Amygdala (tissue), 56 donors: ENCODE data around the gene CHRNG.

Source experiments
- DNase-seq, 56 donors: peaks; one replicate each; lab custom pipeline; 2025; lab: John Stamatoyannopoulos, UW

The CHRNG gene

DNA sequence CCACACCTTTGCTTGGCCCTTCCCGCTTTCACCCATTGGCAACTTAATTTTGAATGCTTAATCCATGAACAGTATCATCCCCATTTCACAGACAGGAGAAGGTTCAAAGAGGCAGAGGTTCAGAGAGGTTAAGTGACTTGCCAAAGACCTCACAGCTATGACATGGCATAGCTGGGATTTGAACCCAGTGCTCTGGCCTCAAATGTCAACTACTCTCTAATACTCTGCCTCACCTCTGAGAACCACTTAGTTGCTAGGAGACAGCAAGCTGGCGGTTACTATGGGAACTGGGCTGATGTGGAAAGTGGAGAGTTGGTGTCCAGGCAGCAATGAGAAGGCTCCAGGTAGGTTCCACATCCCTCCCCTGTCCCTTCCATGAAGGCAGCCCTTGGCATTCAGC is 35.1 kb upstream of the CHRNG start:
- peak in 4 of 56 donors; percentile 4 to 22 (median 10) for DNase-seq

DNA sequence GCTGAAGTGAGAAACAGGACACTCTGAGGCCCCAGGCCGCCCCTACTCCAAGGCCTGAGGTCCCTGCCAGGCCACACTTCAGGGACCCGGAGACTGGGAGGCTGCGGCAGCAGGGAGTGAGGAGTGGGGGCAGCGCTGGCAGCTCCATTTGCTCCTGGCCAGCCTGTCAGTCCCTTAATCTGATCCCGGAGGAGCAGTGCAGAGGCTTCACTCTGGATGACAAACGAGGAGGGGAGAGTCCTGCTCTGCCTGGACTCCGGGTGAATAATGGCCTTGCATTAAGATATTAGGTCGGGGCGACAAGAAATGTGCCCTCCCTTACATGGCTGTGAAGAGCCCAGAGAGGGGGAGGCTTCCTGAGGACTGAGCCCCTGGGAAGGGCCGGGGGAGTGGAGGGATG is 33.6 kb upstream of the CHRNG start:
- DNase-seq: no peak

DNA sequence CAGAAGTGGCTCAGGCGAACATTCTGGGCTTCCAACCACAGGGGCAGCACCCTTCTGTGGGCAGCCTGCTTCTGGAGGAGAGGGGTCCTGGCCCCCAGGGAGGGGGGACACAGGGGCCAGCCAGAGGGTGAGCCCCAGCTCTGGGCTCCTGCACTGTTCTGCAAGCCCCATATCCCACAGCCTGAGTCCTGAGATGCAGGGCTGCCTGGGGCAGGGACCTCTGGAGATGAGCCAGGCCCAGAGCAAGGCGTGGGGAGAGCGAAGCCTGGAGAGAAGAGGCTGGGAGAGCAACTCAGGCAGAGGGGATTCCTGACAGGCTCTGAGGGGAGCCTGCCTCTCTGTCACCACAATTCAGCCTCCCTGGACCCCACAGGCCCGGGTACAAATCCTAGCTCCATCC is 32.8 kb upstream of the CHRNG start:
- no peak for DNase-seq

DNA sequence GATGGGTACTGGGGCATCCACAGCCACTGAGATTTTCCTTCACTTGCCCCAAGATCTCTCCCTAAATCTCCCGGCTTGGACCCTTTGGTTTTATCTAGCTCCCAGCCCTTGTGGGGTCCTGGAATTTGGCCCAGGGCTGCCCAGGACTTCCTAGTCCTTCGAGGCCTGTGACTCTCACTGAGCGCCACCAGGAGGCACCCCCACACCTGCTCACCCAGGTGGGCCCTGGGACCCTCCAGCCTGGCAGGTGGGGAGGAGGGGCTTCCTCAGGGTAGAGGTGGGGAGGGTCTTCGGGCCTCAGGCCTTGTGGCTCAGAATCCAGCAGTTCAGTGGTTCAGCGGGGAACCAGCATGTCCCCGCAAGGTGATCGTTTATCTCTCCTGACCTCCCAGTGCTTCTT is 31.2 kb upstream of the CHRNG start:
- no peak for DNase-seq

DNA sequence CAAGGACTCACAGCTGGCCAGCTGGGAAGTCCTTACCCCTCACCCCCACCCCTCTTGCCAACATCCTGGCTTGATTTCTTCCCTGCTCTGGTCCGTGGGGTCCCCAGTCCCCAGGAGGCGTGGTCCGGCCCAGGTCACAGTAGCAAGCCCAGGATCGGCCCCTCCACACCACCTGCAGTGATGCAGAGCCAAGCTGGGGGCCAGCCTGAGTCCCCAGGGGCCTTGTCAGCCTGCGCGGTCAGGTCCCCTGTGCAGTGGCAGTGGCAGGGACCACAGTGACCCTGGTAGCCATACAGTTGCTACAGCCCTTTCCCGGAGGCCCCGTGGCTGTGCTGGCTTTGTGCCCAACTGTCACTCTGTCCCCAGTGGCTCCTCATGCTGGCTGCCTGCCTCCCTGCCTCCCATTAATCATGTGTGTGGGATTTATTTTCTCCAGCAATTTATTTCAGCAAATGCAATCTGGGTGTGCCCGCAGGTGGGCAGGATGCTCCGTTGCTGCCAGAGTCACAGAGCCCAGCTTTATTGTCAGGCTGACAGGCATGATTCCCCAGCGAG is 28.1 kb upstream of the CHRNG start:
- DNase-seq: peak in 19 of 56 donors; percentile 11 to 45 (median 23)

DNA sequence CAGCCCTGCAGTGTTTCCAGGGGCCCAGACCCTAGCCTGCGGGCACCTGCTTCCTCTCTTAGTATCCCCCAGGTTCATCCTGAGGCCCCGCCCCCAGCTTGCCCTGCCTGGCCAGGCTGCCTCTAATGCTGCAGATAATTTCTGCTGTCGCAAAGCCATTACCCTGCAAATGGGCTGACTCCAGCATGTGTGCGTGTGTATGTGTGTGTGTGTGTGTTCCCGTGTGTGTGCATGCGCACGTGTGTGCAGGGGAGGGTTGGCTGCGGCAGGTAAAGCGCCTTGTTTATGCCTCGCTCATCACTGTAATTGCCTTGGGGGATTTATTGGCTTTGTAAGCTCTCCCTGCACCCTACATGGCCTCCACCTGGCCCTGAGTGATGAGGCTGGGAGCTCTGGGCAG is 26.9 kb upstream of the CHRNG start:
- DNase-seq: no peak

DNA sequence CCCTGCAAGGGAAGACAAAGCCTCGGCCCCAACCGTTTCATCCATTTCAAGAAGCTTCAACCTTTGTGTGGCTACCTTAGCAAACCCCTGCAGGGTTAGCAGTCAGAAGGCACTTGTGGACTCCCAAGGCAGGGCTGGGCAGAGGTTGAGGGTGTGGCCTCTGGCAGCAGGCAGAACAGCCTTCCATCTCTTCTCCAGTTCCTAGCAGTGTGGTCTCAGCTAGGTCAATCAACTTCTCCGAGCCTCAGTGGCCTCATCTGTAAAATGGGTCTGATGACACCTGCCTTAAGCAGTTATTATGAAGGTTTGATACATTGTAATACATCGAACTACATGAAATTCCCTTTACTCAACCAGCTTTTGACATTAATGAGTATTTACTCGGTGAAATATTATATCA is 26.1 kb upstream of the CHRNG start:
- no peak for DNase-seq

DNA sequence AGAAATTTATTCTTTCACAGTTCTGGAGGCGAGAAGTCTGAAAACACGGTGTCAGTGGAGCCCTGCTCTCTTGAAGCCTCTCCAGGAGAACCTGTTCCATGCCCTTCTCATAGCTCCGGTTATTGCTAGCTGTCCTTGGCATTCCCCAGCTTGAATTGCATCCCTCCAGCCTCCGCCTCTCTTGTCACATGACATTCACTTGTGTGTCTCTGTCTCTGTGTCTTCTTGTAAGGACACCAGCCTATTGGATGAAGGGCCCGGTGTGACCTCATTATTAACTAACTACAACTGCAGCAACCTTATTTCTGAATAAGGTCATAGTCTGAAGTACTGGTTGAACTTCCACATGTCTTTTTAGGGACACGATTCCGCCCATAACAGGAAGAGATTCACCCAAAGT is 23.9 kb upstream of the CHRNG start:
- no peak for DNase-seq

DNA sequence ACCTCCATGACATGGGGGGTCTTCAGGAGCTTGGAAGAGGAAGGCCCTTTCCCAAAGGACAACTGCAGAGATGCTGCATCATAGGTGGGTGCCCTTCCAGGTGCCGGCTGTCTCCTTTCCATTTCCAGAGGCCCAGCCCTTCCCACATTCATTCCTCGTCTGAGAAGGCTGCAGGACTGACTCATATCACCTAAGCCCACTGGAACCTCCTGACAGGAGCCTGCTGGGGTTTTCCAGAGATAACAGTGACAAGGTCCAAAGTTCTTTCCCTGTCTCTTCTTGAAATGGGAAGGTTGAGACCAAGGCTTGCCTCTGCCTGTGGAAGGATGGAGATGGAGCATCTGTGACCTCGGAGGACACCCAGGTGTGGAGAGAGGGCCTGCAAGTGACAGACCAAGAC is 22.9 kb upstream of the CHRNG start:
- DNase-seq: no peak

DNA sequence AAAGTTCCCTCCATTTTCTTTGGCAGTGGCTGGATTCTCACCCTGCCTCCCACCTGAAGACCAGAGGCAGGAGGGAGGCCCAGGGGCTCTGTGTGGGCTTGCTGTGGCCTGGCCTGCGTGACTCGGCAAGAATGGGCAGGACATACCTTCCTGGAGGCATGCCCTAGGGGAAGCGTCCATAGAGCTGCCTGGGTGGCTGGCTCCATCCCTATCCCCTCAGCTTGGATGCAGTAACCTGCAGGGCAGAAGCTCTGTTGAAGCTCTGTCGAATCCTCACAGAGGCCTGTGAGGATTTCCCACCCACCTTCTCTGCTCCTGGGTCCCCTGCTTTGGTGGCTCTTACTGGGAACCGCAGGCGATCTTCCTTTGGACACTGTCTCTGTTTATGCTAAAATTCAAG is 20.6 kb upstream of the CHRNG start:
- no peak for DNase-seq

DNA sequence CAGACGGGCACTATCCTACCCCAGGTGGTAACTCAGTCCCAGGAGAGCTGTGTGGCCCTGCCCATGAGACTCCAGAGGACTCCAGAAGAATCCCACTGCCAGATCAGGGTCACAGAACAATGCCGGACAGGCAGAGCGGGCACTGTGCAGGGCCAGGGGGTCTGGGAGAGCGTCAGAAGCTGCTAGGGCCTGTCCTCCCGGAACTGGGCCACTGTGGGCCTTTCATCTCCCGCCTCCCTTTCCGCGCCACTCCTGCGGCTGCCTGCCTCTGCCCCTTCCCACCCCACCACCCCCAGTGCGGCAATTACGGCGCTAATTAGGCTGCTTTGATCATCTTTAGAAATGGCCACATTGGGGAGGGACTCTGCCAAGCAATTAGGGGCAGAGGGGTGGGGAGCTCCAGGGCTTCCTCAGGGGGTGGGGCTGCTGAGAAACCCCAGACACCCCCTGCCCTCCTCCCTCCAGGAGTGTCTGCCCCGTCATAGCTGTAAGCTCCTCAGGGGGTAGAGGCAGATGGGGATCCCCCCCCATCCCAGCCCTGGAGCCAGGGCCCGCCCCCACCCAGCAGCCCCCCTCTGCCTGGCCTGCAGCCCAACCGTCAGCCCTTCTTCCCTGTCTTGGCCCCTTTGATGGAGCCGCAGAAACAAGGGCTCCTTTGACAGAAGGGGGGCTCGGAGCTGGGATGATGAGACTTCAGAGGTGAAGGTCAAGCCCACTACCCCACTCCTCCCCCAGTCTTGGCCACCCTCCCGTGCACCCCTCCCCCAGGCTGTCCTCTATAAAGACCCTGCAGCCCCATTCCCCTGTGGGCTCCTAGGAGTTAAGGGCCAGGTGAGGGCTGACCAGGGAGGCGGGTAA is 19.7 kb upstream of the CHRNG start, which contains the start of gene PRSS56:
PRSS56 (plus strand) TSS at position 808 of the 858 bp plus-strand sequence. CDS start 211 bp downstream, outside the sequence.
- DNase-seq: no peak

DNA sequence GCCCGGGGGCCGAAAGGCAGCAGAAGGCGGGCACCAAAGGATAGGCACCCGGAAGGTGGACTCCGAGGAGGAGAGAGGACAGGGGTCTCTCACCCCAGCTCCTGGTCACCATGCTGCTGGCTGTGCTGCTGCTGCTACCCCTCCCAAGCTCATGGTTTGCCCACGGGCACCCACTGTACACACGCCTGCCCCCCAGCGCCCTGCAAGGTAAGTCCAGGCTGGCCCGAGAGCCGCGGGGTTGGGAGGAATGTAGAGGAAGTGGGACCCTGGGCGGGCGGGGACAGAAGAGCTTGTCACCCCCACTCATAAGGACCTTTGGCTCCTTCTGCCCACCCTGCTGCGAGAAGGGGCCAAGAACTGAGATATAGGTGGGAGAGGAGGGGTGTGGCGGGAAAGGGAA is 19.0 kb upstream of the CHRNG start:
- no peak for DNase-seq

DNA sequence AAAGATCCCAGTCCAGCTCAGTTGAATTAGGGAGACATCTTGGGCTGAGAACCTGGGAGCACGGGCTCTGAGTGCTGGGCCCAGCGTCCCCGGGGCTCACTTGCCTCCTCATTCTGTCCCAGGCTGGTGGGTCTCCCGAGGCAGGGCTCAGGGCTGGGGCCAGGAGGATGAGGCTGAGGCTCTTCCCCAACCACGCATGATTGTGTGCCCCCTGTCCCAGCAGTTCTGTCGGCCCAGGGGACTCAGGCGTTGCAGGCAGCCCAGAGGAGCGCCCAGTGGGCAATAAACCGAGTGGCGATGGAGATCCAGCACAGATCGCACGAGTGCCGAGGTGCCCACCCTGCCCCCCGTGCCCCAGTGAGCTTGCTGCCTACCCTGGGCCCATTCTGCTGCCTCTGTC is 18.4 kb upstream of the CHRNG start:
- DNase-seq: no peak

DNA sequence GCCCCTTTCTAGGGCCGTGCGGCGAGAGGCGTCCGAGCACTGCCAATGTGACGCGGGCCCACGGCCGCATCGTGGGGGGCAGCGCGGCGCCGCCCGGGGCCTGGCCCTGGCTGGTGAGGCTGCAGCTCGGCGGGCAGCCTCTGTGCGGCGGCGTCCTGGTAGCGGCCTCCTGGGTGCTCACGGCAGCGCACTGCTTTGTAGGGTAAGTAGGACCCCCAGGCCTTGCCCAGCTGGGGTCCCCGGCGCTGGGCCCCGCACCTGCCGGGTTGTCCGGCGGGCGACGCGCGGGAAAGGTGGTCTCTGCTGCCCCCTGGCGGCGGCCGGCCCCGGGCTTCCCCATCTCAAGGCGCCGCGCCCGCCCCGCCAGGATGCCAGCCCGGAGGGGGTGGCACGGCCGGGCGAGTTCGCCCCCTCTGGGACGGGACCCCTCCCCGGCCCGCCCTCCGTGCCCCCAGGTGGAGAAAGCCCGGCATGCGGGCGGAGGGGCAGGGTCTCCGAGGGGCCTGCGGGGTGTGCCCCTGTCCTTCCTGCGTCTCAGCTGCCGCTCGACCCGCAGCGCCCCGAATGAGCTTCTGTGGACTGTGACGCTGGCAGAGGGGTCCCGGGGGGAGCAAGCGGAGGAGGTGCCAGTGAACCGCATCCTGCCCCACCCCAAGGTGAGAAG is 17.4 kb upstream of the CHRNG start:
- peak in 25 of 56 donors; percentile 8 to 75 (median 27) for DNase-seq

DNA sequence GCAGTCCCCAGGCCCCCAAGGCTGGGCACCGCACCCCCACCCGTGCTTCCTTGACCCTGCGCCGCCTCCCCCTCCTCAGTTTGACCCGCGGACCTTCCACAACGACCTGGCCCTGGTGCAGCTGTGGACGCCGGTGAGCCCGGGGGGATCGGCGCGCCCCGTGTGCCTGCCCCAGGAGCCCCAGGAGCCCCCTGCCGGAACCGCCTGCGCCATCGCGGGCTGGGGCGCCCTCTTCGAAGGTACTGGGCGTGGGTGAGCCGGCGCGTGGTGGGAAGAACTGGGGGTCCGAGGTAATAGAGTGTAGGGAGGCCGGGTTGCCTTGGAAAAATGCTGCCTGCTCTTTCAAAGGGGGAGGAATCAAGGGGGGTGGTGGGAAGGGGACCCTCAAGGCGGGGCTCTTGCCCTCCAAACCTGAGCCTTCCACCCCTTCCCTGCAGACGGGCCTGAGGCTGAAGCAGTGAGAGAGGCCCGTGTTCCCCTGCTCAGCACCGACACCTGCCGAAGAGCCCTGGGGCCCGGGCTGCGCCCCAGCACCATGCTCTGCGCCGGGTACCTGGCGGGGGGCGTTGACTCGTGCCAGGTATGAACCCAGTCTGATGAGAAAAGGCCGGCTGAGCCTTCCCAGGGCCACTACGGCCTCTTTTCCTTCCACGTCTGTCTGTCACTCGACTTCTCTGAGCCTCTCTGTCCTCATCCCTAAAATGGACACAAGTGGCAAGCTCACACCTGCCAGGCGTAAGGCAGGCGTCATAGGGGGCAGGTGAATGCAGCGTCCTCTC is 16.7 kb upstream of the CHRNG start:
- DNase-seq: no peak

DNA sequence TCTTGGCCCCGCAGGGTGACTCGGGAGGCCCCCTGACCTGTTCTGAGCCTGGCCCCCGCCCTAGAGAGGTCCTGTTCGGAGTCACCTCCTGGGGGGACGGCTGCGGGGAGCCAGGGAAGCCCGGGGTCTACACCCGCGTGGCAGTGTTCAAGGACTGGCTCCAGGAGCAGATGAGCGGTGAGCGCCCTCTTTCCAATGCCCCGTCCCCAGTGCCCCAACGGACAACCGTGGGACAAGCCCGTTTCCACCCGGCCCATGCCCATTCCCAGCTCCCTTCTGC is 16.1 kb upstream of the CHRNG start:
- DNase-seq: no peak

DNA sequence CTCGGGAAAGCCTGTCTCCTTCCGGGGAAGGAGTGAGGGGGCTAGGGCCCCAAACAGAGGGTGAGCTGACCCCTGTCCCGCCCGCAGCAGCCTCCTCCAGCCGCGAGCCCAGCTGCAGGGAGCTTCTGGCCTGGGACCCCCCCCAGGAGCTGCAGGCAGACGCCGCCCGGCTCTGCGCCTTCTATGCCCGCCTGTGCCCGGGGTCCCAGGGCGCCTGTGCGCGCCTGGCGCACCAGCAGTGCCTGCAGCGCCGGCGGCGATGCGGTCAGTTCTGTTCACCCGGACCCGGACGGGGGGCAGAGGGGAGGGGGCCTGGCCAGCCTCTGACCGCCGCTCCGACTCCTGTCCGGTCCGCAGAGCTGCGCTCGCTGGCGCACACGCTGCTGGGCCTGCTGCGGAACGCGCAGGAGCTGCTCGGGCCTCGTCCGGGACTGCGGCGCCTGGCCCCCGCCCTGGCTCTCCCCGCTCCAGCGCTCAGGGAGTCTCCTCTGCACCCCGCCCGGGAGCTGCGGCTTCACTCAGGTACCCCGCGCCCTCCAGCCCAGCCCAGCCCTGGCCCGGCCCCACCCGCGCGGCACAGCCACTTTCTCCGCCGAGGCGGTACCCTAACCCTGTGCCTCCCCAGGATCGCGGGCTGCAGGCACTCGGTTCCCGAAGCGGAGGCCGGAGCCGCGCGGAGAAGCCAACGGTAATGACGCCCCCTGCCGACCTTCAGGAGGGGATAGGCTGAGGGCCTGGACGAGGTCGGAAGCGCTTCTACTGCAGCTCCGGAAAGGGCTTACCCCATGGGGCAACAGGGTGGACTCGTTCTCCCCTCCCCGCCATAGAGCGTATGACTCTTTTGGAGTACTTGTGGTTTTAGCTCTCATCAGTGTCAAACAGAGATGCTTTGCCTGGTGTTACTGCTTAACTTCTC is 15.6 kb upstream of the CHRNG start:
- DNase-seq: peak in 8 of 56 donors; percentile 19 to 43 (median 26)

DNA sequence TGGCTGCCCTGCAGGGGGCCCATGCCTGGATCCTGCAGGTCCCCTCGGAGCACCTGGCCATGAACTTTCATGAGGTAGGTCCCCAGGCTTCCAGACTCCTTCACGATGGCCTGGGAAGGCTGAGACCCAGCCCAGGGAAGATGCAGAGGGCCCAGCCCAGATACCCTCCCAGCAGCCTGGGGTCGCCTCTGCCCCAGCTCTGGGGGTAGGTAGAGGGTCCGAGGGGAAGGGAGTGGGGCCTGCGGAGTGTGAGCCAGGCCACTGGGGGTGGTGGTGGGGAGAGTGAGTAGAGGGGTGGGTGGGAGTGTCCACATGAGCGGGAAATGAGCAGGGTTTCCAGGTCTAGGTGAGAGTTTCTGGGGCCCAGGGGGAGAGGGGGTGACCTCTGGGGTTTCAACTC is 14.7 kb upstream of the CHRNG start:
- no peak for DNase-seq

DNA sequence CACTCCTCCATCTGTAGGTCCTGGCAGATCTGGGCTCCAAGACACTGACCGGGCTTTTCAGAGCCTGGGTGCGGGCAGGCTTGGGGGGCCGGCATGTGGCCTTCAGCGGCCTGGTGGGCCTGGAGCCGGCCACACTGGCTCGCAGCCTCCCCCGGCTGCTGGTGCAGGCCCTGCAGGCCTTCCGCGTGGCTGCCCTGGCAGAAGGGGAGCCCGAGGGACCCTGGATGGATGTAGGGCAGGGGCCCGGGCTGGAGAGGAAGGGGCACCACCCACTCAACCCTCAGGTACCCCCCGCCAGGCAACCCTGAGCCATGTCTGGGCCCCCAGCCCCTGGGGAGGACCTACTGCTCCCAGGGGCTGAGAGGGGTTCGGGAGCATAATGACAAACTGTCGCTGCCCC is 14.3 kb upstream of the CHRNG start:
- no peak for DNase-seq

DNA sequence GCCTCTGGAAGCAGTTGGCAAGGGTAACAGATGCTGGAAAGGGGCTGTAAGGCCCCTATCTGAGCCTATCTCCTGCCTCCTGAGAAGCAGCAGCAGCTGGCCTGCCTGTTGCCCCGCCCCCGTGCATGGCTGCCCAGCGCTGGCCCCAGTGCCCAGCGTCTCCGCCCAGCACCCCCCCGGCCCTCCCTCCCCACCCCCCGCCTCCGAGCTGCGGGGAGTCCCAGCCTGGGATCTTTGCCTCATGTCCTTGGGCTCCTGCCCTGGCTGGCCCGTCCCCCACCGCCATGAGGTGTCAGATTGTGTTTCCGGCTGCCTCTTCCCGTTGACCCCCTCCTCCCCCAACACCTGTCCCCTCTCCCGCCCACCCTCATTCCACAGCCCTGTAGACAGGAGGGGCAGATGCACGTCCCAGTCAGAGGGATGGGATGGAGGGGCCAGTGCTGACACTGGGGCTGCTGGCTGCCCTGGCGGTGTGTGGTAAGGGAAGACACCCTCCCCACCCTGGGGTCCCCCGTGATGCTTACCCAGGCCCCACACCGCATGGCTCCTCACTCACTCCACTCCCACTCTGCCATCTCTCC is 13.6 kb upstream of the CHRNG start, which contains the start of gene CHRND:
CHRND (plus strand) TSS at position 370 of the 581 bp plus-strand sequence; CDS start at position 426, 56 bp downstream.
- peak in 31 of 56 donors; percentile 3 to 69 (median 39) for DNase-seq
